Hepatocyte (in vitro differentiated cells): ENCODE results near the gene HID1.

Experiments used
- EZH2 ChIP-seq: fragments of 200-600 bp; sonication (generic); IDR thresholded peaks from 2 replicates; pipeline ENCODE4 v1.6.1; 2016; ENCODE audit warnings: antibody characterized with exemption, mild to moderate bottlenecking, borderline replicate concordance
- EZH2phosphoT487 ChIP-seq: fragments of 200-600 bp; sonication (generic); IDR thresholded peaks from one replicate; pipeline ENCODE4 v1.6.1; 2018; ENCODE audit warnings: antibody characterized with exemption, mild to moderate bottlenecking, low read depth, moderate library complexity; ENCODE audit not compliant: unreplicated experiment, severe bottlenecking
- TF ChIP-seq, protein P1 (sequence below): fragments of 200-600 bp; sonication (generic); IDR thresholded peaks from 2 replicates; pipeline ENCODE4 v1.5.1; 2016; ENCODE audit warnings: antibody characterized with exemption, mild to moderate bottlenecking; ENCODE audit not compliant: poor library complexity

DNA sequence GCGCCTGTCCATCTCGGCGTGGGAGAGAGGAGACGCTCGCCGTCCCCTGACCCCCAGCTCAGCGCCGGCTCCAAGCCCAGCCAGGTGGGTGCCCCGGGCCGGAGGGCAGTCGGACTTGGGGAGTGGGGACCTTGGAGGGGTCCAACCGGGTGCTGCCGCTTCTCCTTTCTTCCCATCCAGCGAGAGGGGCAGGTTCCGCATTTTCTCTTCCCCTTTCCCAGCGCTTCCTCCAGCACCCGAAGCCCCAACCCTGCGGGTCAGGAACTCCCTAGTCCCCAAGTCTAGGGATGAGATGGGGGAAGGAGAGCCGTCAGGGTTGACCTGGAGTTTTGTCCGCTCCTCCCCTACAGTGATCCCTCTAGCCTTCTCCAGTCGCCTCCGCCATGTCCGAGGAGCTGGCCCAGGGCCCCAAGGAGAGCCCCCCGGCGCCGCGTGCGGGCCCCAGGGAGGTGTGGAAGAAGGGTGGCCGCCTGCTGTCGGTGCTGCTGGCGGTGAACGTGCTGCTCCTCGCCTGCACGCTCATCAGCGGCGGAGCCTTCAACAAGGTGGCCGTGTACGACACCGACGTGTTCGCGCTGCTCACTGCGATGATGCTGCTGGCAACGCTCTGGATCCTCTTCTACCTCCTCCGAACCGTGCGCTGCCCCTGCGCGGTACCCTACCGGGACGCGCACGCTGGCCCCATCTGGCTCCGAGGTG is 48.2 kb downstream of the HID1 start, which contains the start of gene OTOP2:
- TF ChIP-seq, protein P1, sequence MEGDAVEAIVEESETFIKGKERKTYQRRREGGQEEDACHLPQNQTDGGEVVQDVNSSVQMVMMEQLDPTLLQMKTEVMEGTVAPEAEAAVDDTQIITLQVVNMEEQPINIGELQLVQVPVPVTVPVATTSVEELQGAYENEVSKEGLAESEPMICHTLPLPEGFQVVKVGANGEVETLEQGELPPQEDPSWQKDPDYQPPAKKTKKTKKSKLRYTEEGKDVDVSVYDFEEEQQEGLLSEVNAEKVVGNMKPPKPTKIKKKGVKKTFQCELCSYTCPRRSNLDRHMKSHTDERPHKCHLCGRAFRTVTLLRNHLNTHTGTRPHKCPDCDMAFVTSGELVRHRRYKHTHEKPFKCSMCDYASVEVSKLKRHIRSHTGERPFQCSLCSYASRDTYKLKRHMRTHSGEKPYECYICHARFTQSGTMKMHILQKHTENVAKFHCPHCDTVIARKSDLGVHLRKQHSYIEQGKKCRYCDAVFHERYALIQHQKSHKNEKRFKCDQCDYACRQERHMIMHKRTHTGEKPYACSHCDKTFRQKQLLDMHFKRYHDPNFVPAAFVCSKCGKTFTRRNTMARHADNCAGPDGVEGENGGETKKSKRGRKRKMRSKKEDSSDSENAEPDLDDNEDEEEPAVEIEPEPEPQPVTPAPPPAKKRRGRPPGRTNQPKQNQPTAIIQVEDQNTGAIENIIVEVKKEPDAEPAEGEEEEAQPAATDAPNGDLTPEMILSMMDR: no peak
- TF ChIP-seq EZH2: peak; percentile 27
- TF ChIP-seq EZH2phosphoT487: no peak
